ENCODE measurements around the gene TSPAN15.
A peak's percentile ranks its signal among the peaks of the same experiment; 100 is the strongest.
"Not testable (repeated sequence)": the region's sequence is repeated elsewhere in the genome, so short reads cannot be mapped to it uniquely, and the experiment has no call there.

TSPAN15 gene

DNA sequence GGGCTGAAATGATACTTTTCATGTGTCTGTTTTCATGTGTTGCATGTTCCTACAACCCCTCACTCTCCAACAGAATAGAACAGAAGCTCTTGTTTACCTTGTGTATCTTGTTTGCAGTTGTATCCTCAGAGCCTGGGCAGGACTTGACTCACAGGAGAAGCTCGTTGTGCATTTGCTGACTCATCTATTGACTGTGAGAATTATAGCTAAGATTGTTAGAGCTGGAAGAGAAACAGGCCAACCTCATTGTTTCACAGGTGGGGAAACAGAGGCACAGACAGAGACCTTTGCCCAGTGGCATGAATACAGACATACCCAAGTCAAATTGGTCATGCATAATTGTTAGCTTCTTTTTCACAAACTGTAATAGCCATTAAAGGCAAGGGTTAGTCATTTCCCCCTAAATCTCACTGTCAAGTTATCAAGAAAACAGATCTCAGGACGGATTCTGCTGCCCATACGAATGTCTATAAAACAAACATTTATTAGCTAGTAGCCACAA lies 4.6 kb upstream of the TSPAN15 start:
- DNase-seq: peak; percentile 73

DNA sequence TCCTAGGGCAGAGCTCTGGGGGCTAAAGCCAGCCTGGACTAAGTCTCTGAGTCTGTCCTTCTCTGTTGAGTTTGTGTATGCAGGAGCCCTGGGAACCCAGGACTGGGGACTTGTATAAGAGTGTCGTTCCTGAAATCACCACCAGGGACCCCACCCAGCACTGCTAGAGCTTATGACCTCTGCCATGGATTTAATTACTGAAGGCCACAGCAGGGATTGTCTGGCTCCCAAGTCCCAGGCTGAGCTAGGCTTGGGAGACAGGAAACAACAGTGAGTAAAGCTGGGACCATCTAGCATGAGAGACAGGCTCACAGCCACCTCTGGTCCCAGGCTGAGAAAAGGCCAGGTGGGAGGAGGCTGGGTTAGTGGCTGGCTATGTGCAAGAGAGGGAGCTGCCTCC lies 1.4 kb upstream of the TSPAN15 start:
- DNase-seq: no peak

DNA sequence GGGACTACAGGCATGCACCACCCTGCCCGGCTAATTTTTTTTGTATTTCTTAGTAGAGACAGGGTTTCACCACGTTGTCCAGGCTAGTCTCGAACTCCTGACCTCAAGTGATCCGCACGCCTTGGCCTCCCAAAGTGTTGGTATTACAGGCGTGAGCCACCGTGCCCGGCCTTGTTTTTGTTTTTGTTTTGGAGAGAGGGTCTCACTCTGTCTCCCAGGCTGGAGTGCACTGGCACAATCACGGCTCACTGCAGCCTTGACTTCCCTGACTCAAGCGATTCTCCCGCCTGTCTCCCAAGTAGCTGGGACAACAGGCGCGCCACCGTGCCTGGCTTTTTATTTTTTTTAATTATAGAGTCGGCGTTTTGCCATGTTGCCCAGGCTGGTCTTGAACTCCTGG lies 870 bp upstream of the TSPAN15 start:
- DNase-seq: not testable (repeated sequence)

DNA sequence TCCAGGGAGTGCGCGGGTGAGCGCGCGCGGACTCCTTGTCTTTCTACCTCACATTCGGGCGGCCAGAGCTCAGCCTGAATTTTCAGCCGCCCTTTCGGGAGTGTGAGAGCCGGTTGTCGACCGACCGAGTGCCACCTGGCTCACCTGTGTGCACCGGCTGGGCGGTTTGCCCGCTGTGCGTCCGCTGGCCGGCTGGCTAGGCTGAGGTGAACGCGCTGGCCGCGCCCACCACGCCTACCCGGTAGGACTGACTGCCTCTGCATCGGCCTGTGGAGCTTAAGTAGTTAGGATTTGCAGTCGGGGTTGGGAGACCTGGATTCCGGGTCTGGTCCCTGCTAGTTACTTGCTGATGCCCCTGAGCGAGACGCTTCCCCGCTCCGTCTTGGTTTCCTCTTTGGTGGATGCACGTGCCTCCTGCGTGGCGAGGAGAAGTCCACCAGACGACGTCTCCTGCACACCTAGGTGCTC lies 553 bp downstream of the TSPAN15 start:
- no peak for DNase-seq

DNA sequence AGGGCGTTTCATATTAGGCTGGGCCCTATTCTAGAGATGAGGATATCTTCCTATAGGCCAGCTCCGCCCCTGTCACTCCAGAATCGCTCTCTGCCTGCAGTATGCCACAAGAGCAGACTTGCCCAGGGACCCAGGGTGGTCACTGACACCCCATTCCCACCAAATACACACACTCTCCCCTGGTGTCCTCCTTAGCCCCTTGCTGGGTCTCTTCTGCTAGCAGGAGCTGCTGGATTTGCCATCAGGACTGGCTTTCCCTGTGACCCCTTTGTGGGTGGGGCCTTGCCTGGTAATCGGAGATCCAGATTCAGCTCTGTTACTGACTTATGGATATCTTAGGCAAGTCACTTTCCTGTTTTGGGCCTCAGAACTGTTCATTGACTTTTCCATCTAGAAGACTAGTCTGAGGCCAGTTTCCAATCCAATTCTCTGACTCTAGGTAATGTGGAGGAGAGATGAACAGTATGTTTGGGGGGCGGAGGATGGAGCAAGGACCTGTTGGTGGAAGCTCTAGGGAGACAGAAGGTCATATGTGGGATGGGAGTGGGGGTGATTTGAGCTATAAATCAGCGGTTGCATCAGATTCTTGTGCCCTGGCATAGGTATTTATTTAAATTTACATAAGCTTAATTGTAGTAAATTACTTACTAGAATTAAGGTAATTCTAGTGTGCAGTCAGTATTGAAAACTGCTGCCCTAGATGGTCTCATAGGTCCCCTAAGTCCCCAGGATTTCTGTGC lies 1.6 kb downstream of the TSPAN15 start:
- DNase-seq: no peak

DNA sequence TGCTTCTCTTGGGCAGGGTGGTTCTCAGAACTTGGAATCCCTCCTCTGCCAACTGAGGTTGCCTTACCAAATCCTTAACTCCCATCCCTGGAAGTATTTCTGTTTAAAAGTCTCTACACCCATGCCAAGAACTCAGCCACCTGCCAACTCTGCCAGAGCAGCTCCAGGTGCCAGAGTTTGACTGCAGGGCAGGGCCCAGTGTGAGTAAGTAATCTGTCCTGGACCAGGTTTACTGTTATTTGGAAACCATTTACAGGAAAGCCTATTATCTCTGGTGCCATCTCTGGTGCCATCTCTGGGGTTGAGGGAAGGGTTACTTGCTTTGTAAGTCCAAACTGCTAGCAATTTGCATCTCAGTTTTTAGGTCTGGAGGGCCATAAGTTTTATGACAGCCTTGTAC lies 2.5 kb downstream of the TSPAN15 start:
- DNase-seq: no peak

DNA sequence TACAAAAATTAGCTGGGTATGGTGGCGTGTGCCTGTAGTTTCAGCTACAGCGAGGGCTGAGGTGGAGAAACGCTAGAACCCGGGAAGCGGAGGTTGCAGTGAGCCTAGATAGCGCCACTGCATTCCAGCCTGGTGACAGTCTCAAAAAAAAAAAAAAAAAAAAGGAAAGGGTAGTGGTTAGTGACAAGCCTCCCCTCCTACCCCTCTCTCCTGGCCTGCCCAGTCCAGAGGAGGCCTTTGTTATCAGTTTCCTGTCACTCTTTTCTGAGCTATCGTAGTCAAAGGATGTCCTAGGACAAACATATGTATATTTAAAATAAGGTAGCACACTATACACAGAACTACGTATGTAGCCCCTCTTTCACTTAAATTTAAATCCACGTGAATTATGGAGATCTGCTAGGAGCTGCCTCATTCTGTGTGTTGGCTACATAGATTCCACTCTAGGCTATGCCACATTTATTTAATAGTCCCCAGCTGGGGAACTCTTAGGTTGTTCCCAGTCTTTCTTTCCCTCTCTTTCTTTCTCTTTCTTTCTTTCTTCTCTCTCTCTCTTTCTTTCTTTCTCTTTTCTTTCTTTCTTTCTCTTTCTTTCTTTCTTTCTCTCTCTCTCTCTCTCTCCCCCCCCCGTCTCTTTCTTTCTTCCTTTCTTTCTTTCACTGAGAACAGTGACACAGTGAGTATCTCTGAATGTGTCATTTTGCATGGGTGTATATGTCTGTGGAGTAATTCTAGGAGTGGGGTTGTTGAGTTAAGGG lies 3.9 kb downstream of the TSPAN15 start:
- DNase-seq: no peak

DNA sequence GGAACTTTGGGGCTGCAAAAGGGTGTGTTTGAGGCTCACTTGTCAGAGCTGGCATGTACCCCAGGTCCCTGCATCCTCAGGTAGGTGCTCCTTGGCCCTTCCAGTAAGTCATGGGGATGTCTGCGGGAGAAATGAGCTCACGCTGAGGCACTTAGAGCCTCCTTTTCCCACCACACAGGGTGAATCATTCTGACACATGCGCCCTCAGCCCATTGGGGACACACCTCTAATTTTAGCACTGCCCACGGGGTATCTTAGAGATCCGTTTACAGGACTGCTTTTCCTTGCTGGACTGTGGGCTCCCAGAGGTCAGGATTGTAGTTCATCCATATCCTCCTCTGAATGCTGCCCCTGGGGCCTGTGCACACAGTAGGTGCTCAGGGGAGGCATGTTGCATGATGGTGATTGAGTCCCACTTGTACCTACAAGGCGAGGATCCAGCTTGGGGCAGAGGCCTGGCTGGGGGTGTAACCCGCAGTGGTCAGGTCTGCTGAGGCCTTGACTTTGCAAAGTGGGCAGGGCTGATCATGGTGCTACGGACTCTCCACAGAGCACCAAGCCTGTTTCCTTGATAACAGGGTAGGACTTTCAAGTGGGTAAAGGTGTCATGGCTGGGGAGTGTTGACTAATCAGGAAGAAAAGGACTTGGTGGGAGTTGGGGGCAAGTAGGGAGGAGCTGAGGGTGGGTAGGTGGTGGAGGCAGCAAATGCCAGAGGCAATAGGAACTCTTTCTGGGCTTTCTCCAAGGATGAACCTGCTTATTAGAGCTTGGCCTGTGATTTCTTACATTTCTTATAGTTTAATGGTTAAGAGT lies 5.8 kb downstream of the TSPAN15 start:
- DNase-seq: no peak

DNA sequence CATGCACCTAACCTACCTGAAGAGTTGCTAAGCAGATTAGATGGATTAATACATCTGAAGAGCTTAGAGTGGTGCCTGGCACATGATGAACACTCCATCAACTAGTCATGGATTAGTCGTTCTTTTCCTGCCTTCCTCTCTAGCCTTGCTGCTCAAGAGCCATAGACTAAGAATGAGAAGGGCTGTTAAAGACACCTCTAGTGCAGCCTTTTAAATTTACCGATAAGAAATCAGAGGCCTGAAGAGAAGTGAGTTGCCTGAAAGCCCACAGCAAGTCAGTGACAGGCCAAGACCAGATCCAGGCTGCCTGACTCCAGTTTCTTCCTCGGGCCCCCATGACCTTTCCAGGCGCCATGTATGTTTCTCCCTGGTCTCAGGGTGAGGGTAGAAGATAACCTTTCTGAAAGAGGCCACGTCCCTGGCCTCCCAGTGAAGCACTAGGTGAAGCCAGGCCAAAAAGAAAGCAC lies 6.5 kb downstream of the TSPAN15 start:
- DNase-seq: no peak

DNA sequence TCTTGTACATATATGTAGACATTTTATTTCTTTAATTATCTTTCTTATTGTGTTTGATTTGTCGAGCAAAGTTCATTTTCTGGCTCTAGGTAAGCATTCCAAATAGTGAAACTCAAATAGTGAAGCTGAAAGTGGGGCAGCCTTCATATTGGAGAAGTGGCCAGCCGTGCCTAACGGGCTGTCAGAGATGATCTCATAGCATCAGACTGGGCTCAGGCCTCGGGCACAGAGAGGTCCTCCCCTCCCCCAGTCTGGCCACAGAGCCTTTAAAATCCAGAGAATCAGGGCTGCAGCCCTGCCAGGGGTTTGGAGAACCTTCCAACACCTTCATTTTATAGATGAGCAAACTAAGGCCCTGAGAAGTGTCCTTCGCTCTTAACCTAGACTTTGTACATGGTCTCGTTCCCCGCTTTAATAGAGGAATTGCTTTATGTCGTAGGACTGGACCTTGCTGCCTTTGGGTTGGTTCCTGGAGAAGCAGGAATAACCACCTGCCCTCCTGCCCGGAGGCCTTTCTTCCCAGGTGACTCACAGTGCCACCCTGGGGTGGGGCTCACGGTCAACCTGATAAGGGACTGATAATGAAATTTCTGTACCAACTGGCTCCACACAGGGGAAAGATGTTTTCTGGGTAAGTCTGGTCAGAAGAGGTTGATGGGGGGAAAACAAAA lies 7.3 kb downstream of the TSPAN15 start:
- no peak for DNase-seq

DNA sequence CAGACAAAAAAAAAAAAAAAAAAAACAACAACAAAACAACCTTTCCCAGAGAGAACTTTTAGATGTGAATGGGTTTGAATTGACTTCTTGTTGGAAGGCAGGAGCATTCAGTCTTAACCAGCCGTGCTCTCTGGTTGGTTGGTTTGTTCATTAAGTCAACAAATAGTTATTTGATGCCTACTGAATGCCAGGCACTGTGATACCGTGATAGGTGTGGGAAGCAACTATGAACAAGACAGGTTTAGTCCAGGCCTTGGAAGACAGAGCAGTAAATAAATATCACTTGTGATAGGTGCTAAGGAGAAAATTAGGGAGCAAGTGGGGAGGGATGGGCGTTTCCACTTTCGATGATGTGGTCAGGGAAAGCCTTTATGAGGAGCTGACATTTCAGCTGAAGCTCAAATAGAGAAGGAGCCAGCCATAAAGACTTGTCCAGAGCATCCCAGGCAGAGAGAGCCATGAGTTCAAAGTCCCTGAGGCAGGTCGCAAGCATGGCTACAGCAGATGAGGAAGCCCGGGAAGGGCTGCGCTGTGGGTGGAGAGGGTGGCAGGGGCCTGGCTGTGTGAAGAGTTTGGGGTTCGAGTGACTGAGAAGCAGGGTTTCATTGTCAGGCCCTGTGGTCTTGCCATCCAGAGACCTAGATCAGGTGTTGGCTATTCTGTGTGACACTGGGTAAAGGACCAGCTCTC lies 8.0 kb downstream of the TSPAN15 start:
- no peak for DNase-seq

DNA sequence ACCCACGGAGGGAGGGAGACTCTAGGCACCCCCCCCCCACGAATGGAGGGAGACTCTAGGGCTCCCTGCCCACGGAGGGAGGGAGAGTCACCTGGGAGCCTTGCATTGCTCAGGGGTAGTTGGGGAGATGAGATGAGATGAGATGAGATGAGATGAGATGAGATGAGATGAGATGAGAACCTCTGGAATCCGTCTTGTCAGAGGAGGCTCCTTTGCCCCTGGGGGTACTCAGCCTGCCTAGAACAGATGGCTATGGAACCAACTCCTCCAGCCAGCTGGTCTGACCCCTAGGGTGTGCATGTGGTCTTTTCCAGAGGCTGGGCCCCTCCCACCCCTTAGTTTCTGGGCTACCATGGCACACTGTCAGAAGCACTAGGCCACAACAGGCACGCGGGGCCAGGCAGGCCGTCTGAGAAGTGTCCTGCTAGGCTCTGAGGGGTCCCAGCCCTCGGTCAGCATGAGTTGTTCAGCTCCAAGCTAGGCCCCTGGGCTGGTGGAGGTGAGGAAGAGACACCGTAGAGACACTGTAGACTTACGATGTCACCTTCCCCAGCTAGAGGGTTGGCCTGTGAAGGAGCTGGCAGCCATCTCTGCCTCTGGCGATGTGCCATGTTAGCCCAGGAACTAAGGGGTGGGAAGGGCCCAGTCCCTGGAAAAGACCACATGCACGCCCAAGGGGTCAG lies 8.8 kb downstream of the TSPAN15 start:
- DNase-seq: no peak

DNA sequence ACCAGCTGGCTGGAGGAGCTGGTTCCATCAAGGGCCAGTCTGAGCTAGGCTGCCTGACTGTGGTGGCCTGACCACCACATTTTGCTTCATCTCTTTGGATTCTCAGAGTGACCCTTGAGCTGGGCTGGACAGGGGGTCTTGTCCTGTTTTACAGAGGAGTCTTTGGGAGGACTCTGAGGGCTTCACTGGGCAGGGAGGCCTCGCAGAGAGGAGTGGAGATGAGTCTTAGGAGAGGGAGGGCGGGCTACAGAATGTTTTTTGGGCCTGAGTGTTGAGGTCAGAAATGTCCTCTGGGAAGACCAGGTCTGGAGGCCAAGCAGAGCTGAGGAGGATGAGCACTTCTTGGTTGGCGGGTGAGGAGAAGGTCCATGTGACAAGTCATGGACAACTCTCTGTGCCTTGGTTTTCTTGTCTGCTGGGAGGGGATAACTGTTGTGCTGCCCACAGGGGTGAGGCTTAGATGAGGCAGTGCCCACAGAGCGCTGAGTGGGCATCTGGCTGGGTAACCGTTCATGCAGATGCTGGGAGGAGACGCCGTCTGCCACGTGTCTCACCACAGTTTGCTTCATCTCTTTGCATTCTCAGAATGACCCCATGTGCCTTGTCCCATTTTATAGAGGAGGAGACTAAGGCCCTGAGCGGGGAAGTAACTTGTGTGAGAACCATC lies 9.4 kb downstream of the TSPAN15 start:
- DNase-seq: no peak

DNA sequence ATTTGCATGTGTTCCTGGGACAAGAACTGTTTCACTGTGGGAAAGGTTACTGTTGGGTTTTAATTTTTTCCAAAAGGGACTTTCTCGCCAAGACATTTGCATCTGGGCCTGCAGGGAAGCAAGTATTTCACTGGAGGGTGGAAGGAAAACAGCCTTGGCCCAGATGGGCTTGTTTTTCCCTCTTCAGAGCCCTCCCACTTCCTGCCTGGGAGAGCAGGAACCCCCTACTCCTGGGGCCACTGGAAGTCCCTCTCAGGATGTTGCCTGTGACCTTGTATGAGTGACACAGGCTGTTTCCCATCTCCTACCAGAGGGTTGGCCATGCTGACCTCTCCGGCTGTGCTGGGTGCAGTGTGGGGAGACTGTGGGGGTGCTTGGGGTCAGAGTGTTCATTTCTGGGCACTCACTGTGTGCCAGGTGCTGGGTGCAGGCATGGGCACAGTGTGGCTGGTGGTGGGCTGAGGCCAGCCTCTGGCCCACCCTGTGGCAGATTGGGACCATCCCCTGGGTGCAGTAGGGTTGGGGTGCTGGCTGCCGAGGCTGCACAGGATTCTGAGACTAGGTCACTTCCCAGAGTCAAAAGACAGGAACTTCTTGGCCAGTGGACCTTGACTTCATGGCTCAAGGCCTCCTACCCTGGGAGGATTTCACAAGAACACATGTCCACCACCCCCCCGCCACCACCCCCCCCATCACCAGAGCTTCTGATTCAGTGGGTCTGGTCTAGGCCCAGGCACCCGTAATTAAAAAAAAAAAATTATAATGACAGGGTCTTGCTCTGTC lies 10.2 kb downstream of the TSPAN15 start:
- no peak for DNase-seq

DNA sequence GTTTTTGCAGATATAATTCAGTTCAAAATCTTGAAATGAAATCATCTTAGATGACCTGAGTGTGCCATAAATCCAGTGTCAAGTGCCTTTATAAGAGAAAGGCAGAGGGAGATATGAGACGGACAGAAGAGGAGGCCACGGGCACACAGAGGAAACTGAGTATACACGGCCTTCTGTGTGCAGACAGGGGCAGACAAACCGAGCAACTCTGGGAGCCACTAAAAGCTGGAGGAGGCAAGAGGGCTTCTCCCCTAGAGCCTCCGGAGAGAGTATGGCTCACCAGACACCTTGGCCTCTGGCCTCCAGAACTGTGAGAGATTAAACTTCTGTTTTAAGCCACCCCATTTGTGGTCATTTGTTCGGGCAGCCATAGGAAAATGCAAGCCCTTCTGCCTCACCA lies 12.6 kb downstream of the TSPAN15 start:
- DNase-seq: no peak

DNA sequence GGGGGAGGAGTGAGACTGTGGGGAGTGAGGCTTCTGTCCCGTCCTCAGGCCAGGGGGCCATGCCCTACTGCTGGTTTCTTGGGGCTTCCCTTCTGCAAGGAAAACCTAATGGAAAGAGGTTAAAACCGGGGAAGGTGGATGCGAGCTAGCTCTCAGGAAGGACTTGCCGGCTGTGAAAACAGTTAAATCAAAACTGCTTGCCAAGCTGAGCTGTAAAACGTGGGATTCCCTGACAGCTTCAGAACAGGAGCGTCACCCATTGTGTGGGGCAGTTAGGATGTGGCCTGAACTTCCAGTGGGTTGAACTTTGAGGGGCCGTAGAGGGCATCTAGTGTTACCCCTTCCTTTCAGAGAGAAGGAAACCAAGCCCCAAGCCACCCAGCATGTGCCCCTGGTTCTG lies 13.1 kb downstream of the TSPAN15 start:
- no peak for DNase-seq

DNA sequence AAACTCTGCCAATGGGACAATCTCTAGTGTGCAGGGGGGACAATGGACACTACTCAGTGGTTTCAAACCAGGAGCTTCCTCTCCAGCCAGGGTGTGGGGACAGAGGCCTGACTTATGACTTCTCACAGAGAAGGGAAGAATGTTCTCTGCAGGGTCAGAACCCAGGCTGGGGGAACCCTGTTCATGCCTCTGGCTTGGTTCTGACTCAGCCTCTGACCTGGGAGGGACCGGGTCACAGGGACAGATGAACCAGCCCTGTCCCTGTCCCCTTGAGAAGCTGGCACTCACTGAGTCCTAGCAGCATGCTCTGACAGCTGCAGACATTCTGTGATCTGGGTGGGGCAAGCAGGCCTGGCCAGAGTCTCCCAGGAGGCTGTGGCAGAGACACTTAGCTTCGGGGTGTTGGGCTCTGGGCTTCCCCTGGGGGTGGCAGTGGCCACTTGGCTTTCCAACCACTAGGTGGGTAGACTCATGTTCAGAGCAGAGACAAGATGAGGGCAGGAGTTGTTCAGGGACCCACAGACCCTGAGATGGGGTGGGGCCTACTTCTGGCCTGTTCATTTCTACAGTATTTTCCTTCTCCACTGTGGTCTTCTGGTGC lies 13.6 kb downstream of the TSPAN15 start:
- no peak for DNase-seq

DNA sequence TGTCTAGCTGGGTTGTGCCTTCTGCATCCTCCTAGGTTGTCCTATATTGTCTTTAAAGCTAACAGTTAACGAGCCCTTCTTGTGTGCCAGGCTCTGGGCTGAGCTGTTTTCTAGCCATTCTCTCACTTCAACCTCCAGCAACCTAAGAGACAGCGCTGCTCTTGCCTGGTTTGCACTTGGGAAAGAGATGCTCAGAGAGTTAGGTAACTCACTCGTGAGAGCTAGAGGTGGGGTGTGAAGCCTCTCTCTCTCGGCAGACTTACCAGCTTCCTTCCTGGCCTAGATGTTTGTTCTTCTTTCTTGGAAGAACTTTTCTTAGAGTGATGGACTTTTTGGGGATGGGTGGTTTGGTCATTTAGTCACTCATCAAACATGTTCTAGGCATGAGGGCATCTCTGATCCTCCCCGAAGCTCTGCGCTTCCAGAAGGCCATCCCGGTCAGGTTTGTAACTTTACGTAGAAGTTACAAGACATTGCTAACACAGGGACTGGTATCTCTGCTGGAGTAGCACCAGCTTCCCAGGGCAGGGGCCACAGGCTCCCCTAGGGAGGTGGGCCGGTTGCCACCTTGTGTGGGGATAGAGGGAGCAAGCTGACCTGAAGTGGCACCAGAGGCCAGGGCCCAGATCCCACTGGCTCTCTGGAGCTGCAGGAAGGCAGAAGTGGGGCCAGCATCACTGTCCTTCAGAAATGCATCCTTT lies 14.3 kb downstream of the TSPAN15 start:
- no peak for DNase-seq

DNA sequence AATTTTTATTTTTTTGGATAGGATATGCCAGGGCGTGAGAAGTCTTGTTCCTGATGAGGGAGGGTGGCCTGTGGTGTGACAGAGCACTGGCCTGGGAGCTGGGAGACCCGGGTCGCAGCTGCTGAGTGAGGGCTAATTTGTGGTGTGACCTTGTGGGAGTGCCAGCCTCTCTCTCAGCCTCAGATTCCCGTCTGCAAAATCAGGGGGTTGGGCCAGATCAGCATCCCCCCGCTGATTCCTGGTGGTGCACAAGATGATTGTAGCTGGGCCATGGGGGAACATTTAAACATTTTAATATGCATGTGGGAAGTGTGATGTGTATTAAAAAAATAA lies 14.9 kb downstream of the TSPAN15 start:
- DNase-seq: no peak
